ENCODE results near the gene SDK2.

GRCh38 chr17:73526952-73527351 is 117.3 kb downstream of the SDK2 start:
- TF ChIP-seq POLR2AphosphoS5 (IDR thresholded peaks at IDR 0.05; ENCODE audit: low read depth) (no peak), REST (IDR thresholded peaks at IDR 0.05; ENCODE audit: unreplicated experiment) (no peak), CTCF (conservative IDR thresholded peaks at IDR 0.05; ENCODE audit: low read depth in 2 of 2) (no peak), EZH2 (IDR thresholded peaks at IDR 0.05; ENCODE audit: low read depth, unreplicated experiment) (no peak), NANOG (IDR thresholded peaks at IDR 0.05; ENCODE audit: borderline replicate concordance) (no peak), EZH2phosphoT487 (IDR thresholded peaks at IDR 0.05; ENCODE audit: unreplicated experiment) (no peak), ZNF331 (CRISPR knock-in tag; IDR thresholded peaks at IDR 0.05; ENCODE audit: low read depth) (no peak), ZNF462 (CRISPR knock-in tag; IDR thresholded peaks at IDR 0.05) (no peak), JUNB (IDR thresholded peaks at IDR 0.05; ENCODE audit: unreplicated experiment) (no peak)
